Body of pancreas (tissue), 4 donors: Measurements from ENCODE around the gene CASZ1. TPM values are rescaled to one million over a fixed set of nuclear protein-coding genes. Genes with fewer than 3 reads are reported as not detected.

Source experiments
- ATAC-seq: fragments of 150-250 bp; one replicate; pipeline ENCODE4 v1.9.1; 2016
- DNase-seq, 4 donors: peaks; one replicate each; pipeline ENCODE4 v3.0.0-alpha.2; 2019
- H3K27ac ChIP-seq, 4 donors: fragments of 200-600 bp; sonication (generic); 1 replicate in 3 of 4; 2 replicates in 1 of 4; pipeline versions ENCODE4 v1.5.1 to v1.6.1; 2016 to 2019; ENCODE audit warnings: mild to moderate bottlenecking in 1 of 4, mixed read lengths in 1 of 4, moderate library complexity in 1 of 4
- H3K27me3 ChIP-seq, 2 donors: fragments of 200-600 bp; sonication (generic); one replicate each; pipeline ENCODE4 v1.6.0; 2016; ENCODE audit warnings: mild to moderate bottlenecking in 1 of 2
- H3K36me3 ChIP-seq, 2 donors: fragments of 200-600 bp; sonication (generic); replicated peaks in 1 of 2; 2 replicates each; pipeline ENCODE4 v1.5.1; 2016; ENCODE audit warnings: low read depth in 2 of 2; ENCODE audit not compliant: insufficient read depth in 1 of 2
- H3K4me1 ChIP-seq: fragments of 200-600 bp; sonication (generic); one replicate; pipeline ENCODE4 v1.6.0; 2016
- H3K4me3 ChIP-seq, 2 donors: fragments of 200-600 bp; sonication (generic); 1 replicate in 1 of 2; 2 replicates in 1 of 2; pipeline ENCODE4 v1.5.1; 2016 to 2019
- H3K9me3 ChIP-seq, 3 donors: fragments of 200-600 bp; sonication (generic); 1 replicate in 2 of 3; 2 replicates in 1 of 3; pipeline ENCODE4 v1.5.1; 2016
- CTCF ChIP-seq, 7 experiments: fragments of 450-650 bp in 4 of 7; fragments of 200-600 bp in 3 of 7; sonication (generic) in 3 of 7; IDR thresholded peaks; one replicate each; pipeline ENCODE4 v1.5.1; 2016 to 2019; ENCODE audit warnings: antibody characterized with exemption in 7 of 7
- POLR2A ChIP-seq, 3 donors: fragments of 450-650 bp; IDR thresholded peaks; one replicate each; pipeline ENCODE4 v1.6.1; 2016; ENCODE audit warnings: antibody characterized with exemption in 3 of 3, mild to moderate bottlenecking in 2 of 3
- WGBS, 2 donors: methylation state at CpG; one replicate each; pipeline ENCODE4 v1.1.5; 2017; 5-methylcytosine and 5-hydroxymethylcytosine counted together
- intact Hi-C: fragments of 100-400 bp; cut with DNase I; formaldehyde crosslinking; loops from one replicate; pipeline ENCODE4 v1.15.1; 2023
- total RNA-seq, 2 donors: library from RNA; depleted of rRNA; stranded (reverse); fragments of >200 nt; gene quantifications; one replicate each; pipeline ENCODE4 v1.1.0, GENCODE V29; 2016

The CASZ1 gene
- total RNA-seq, 2 donors from 2014 or later = 9.3 to 14.2 TPM

DNA sequence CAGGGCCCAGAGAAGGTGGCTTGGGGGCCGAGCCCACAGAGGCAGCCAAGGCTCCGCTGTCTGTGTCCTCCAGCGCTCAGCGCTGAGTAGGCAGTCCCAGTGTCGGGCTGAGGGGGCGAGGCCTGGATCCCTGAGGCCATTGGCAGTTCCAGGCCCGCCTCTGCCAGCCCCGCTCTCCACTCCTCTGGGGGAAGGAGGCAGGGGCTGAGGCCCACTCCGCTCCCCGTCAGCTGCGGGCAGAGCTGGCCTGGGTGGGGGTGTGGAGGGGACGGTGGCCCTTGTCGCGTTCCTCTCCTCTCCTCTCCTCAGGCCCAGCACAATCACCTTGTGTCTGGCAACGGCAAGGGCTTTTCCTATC, 132.8 kb downstream of the CASZ1 start:
- H3K4me1 ChIP-seq = peaks cover 49% of the 10 kb centered on the region
- intact Hi-C loops = no loop called here
- H3K27me3 ChIP-seq = no peaks in the 10 kb centered on the region
- ATAC-seq (peak; percentile 47), DNase-seq (peak; percentile 39 to 78 (median 66))
- 28 to 49% methylated on average over 4 to 15 of the region's 15 CpGs for WGBS, 2 donors
- H3K27ac ChIP-seq = peak overlapping the region in 3 of 4 donors; percentile 37 to 57 (median 40)
- H3K4me3 ChIP-seq = no peak overlapping the region
- no peaks in the 10 kb centered on the region for H3K9me3 ChIP-seq
- H3K36me3 ChIP-seq = peaks cover 0 to 5% of the 10 kb centered on the region in 2 donors
- no peak for TF ChIP-seq POLR2A (IDR thresholded peaks at IDR 0.05)
- TF ChIP-seq CTCF (IDR thresholded peaks at IDR 0.05) = no peak

GRCh38 chr1:10662824-10663677, 133.4 kb downstream of the CASZ1 start:
- Histone ChIP-seq H3K27ac (peak overlapping the region in 2 of 4 donors; percentile 40 to 57), H3K4me3 (no peak overlapping the region), H3K27me3 (no peaks in the 10 kb centered on the region), H3K9me3 (no peaks in the 10 kb centered on the region), H3K36me3 (peaks cover 0 to 7% of the 10 kb centered on the region in 2 donors), H3K4me1 (peaks cover 43% of the 10 kb centered on the region)
- TF ChIP-seq POLR2A (IDR thresholded peaks at IDR 0.05) = no peak
- no peak for TF ChIP-seq CTCF (IDR thresholded peaks at IDR 0.05)
- intact Hi-C loops = no loop called here
- ATAC-seq (no peak), DNase-seq (no peak)
- WGBS, 2 donors = 78 to 92% methylated on average over 20 to 24 of the region's 26 CpGs

GRCh38 chr1:10662090-10662688, 134.3 kb downstream of the CASZ1 start:
- no peak overlapping the region for H3K4me3 ChIP-seq
- 95 to 96% methylated on average over 8 of the region's 8 CpGs for WGBS, 2 donors
- peaks cover 39% of the 10 kb centered on the region for H3K4me1 ChIP-seq
- DNase-seq (no peak), ATAC-seq (no peak)
- H3K27me3 ChIP-seq = no peaks in the 10 kb centered on the region
- TF ChIP-seq CTCF (IDR thresholded peaks at IDR 0.05) (no peak), POLR2A (IDR thresholded peaks at IDR 0.05) (no peak)
- H3K36me3 ChIP-seq = peaks cover 0 to 8% of the 10 kb centered on the region in 2 donors
- intact Hi-C loops = no loop called here
- no peaks in the 10 kb centered on the region for H3K9me3 ChIP-seq
- H3K27ac ChIP-seq = no peak overlapping the region

DNA sequence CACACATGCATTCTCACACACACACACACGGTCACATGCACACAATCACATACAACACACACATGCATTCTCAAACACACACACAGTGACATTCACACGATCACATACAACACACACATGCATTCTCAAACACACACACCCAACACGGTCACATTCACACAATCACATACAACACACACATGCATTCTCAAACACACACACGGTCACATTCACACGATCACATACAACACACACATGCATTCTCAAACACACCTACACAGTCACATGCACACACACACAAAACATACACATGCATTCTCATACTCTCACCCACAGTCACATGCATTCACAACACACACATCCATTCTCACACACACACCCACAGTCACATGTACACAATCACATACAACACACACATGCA, 135.0 kb downstream of the CASZ1 start:
- intact Hi-C loops = no loop called here
- TF ChIP-seq POLR2A (IDR thresholded peaks at IDR 0.05) (no peak), CTCF (IDR thresholded peaks at IDR 0.05) (no peak)
- H3K4me1 ChIP-seq = peaks cover 32% of the 10 kb centered on the region
- DNase-seq (no peak), ATAC-seq (no peak)
- peaks cover 0 to 8% of the 10 kb centered on the region in 2 donors for H3K36me3 ChIP-seq
- WGBS, 2 donors = 88% methylated on average over 5 of the region's 5 CpGs
- H3K27ac ChIP-seq = no peak overlapping the region
- H3K9me3 ChIP-seq = no peaks in the 10 kb centered on the region
- H3K4me3 ChIP-seq = no peak overlapping the region
- no peaks in the 10 kb centered on the region for H3K27me3 ChIP-seq
